ENCODE measurements around the gene CC2D2A. TPM values are rescaled to one million over a fixed set of nuclear protein-coding genes. Genes with fewer than 3 reads are reported as not detected.

Gene CC2D2A
- total and polyA plus RNA-seq, 2 of the 13 experiments (the other 11 are each of a cell fraction or from before 2014, with no cell fraction given), result 4.2 to 7.2 TPM

DNA sequence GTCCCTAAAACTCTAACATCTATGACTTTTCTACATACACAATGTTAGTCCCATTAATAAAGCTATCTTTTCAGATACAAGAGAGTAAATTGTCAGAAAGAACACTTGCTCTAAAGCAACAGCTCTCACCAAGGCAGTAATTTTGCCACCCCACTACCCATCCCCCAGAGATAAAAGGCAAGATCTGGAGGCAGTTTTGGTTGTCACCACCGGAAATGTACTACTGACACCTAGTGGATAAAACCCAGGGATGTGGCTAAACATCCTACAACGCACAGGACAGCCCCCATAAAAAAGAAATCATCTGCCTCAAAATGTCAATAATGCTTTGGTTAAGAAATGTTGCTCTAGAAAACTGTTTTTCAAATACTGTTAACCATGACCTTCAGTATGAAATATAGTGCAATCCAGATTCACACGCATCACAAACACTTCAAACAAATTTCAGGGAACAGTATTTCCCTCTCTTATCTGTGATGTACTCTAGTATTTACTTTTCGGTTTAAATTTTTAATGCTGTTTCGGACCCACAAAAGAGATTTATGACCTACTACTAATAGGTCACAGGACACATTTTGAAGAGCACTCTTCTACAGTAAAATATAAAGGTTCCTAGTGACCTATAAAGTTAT is 180.3 kb downstream of the CC2D2A start (continued):
- TF ChIP-seq USF2 (IDR thresholded peaks at IDR 0.05; ENCODE audit: low read depth, low read length) (no peak), USF2 (CRISPR knock-in tag; IDR thresholded peaks at IDR 0.05; ENCODE audit: borderline replicate concordance) (no peak), POLR2A (IDR thresholded peaks at IDR 0.05; ENCODE audit: insufficient read depth in 1 of 2, low read depth in 2 of 2, low read length in 2 of 2) (no peak), ZNF441 (CRISPR knock-in tag; IDR thresholded peaks at IDR 0.05; ENCODE audit: borderline replicate concordance) (no peak), BCLAF1 (IDR thresholded peaks at IDR 0.05) (no peak), ZNF747 (CRISPR knock-in tag; IDR thresholded peaks at IDR 0.05; ENCODE audit: borderline replicate concordance) (no peak), SMC3 (IDR thresholded peaks at IDR 0.05; ENCODE audit: low read length) (peak; percentile 44), PRPF4 (IDR thresholded peaks at IDR 0.05; ENCODE audit: low read depth, low read length, poor library complexity, severe bottlenecking) (no peak), GLI4 (CRISPR knock-in tag; IDR thresholded peaks at IDR 0.05; ENCODE audit: borderline replicate concordance) (no peak), ZNF597 (CRISPR knock-in tag; IDR thresholded peaks at IDR 0.05) (no peak), REPIN1 (CRISPR knock-in tag; IDR thresholded peaks at IDR 0.05; ENCODE audit: borderline replicate concordance, low read depth) (no peak), KMT2B (CRISPR knock-in tag; IDR thresholded peaks at IDR 0.05) (no peak), PHB2 (IDR thresholded peaks at IDR 0.05; ENCODE audit: partially characterized antibody) (no peak), HNRNPH1 (optimal IDR thresholded peaks at IDR 0.05; ENCODE audit: low read depth, low read length) (no peak), KDM1A (CRISPR knock-in tag; IDR thresholded peaks at IDR 0.05) (no peak), ZNF616 (CRISPR knock-in tag; IDR thresholded peaks at IDR 0.05; ENCODE audit: low read depth) (no peak)
- TF ChIP-seq, protein P1, sequence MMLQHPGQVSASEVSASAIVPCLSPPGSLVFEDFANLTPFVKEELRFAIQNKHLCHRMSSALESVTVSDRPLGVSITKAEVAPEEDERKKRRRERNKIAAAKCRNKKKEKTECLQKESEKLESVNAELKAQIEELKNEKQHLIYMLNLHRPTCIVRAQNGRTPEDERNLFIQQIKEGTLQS (CRISPR knock-in tag; IDR thresholded peaks at IDR 0.05), result no peak
- TF ChIP-seq, protein P2, sequence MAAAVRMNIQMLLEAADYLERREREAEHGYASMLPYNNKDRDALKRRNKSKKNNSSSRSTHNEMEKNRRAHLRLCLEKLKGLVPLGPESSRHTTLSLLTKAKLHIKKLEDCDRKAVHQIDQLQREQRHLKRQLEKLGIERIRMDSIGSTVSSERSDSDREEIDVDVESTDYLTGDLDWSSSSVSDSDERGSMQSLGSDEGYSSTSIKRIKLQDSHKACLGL (CRISPR knock-in tag; IDR thresholded peaks at IDR 0.05), result no peak
- TF ChIP-seq, protein P3, sequence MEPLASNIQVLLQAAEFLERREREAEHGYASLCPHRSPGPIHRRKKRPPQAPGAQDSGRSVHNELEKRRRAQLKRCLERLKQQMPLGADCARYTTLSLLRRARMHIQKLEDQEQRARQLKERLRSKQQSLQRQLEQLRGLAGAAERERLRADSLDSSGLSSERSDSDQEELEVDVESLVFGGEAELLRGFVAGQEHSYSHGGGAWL (CRISPR knock-in tag; IDR thresholded peaks at IDR 0.05), result no peak
- TF ChIP-seq, protein P4, sequence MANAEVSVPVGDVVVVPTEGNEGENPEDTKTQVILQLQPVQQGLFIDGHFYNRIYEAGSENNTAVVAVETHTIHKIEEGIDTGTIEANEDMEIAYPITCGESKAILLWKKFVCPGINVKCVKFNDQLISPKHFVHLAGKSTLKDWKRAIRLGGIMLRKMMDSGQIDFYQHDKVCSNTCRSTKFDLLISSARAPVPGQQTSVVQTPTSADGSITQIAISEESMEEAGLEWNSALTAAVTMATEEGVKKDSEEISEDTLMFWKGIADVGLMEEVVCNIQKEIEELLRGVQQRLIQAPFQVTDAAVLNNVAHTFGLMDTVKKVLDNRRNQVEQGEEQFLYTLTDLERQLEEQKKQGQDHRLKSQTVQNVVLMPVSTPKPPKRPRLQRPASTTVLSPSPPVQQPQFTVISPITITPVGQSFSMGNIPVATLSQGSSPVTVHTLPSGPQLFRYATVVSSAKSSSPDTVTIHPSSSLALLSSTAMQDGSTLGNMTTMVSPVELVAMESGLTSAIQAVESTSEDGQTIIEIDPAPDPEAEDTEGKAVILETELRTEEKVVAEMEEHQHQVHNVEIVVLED (CRISPR knock-in tag; IDR thresholded peaks at IDR 0.05; ENCODE audit: borderline replicate concordance), result no peak
